Measurements from ENCODE around the gene CPNE5. TPM values are rescaled to one million over a fixed set of nuclear protein-coding genes. Genes with fewer than 3 reads are reported as not detected.

Gene CPNE5
- total and polyA plus RNA-seq, 2 of the 4 experiments (the other 2 are of a cell fraction), result 0.07 TPM; not detected in 1

- Histone ChIP-seq H3K18ac (ENCODE audit: low read depth, low read length) (no peak overlapping the region), H3K14ac (replicated peaks; ENCODE audit: low read depth, low read length) (no peak overlapping the region), H4K91ac (ENCODE audit: insufficient read depth, low read depth, low read length) (no peak overlapping the region), H4K20me1 (ENCODE audit: insufficient read depth, low read length) (peaks cover 3% of the 10 kb centered on the region; the same call in 1 of the 2 replicates), H4K8ac (ENCODE audit: low read depth in 2 of 2, low read length in 2 of 2) (no peak overlapping the region), H3K9me3 (ENCODE audit: control insufficient read depth, insufficient read depth, low read length) (no peaks in the 10 kb centered on the region), H4K5ac (ENCODE audit: low read depth, low read length) (no peak overlapping the region), H3K9ac (ENCODE audit: low read depth, low read length) (no peak overlapping the region), H2BK120ac (ENCODE audit: low read depth, low read length) (no peak overlapping the region), H3K23ac (ENCODE audit: low read depth, low read length) (no peak overlapping the region), H3K27ac (ENCODE audit: insufficient read depth, low read length) (no peak overlapping the region), H3K4me3 (ENCODE audit: insufficient read depth, low read depth, low read length) (no peak overlapping the region), H2AFZ (replicated peaks; ENCODE audit: low read length, poor library complexity) (no peak overlapping the region), H3K4me1 (ENCODE audit: control insufficient read depth, insufficient read depth, low read length) (peaks cover 12% of the 10 kb centered on the region), H3K36me3 (ENCODE audit: control insufficient read depth, insufficient read depth, low read length) (no peaks in the 10 kb centered on the region), H3K27me3 (ENCODE audit: control insufficient read depth, insufficient read depth, low read length) (no peaks in the 10 kb centered on the region; the same call in 1 of the 2 replicates), H2AK9ac (replicated peaks; ENCODE audit: low read depth, low read length, poor library complexity) (no peak overlapping the region), H2BK5ac (ENCODE audit: low read depth, low read length, poor library complexity, severe bottlenecking) (no peak overlapping the region), H3K9me1 (ENCODE audit: insufficient read depth, low read length) (peaks cover 4% of the 10 kb centered on the region), H2BK15ac (ENCODE audit: low read depth, low read length) (no peak overlapping the region), H2BK20ac (ENCODE audit: low read depth, low read length) (no peak overlapping the region), H3K4ac (ENCODE audit: low read depth, low read length) (no peak overlapping the region), H2AK5ac (ENCODE audit: low read depth, low read length) (no peak overlapping the region), H3K4me2 (ENCODE audit: low read depth, low read length) (no peak overlapping the region), H3K56ac (ENCODE audit: extremely low read depth, insufficient read depth, low read length) (no peak overlapping the region), H3K79me1 (ENCODE audit: low read depth in 1 of 2, low read length in 2 of 2) (no peaks in the 10 kb centered on the region)
- no peak for ATAC-seq (ENCODE audit: low read depth)
- ChIA-PET POLR2A (ENCODE audit: unreplicated experiment) (no interaction called here), CTCF (no interaction called here)
- no CpG with 5 or more reads among the region's 1 CpG for WGBS, 2 experiments (ENCODE audit: extremely low coverage in 2 of 2, insufficient read length in 1 of 2)
- in situ Hi-C loops (cut with MboI; ENCODE audit: low sequenced_read_pairs) (no loop called here), dilution Hi-C loops (cut with HindIII; ENCODE audit: low sequenced_read_pairs, unreplicated experiment) (no loop called here), intact Hi-C loops (cut with micrococcal nuclease) (no loop called here)
- TF ChIP-seq USF2 (IDR thresholded peaks at IDR 0.05; ENCODE audit: low read depth, low read length) (no peak), RAD21 (IDR thresholded peaks at IDR 0.05; ENCODE audit: low read length) (no peak), MAFK (IDR thresholded peaks at IDR 0.05; ENCODE audit: low read depth, low read length) (no peak), CTCF (conservative IDR thresholded peaks at IDR 0.05; ENCODE audit: low read depth, low read length) (no peak), FOS (IDR thresholded peaks at IDR 0.05; ENCODE audit: low read depth, low read length) (no peak), CHD1 (IDR thresholded peaks at IDR 0.05; ENCODE audit: low read depth, low read length) (no peak), SMC3 (IDR thresholded peaks at IDR 0.05; ENCODE audit: low read depth, low read length) (no peak), RFX5 (IDR thresholded peaks at IDR 0.05; ENCODE audit: low read depth, low read length) (no peak), NFE2L2 (IDR thresholded peaks at IDR 0.05; ENCODE audit: low read depth, low read length) (no peak), RCOR1 (IDR thresholded peaks at IDR 0.05; ENCODE audit: insufficient replicate concordance, low read length) (no peak), CEBPB (IDR thresholded peaks at IDR 0.05; ENCODE audit: low read depth, low read length) (no peak), BHLHE40 (IDR thresholded peaks at IDR 0.05; ENCODE audit: low read depth, low read length) (no peak), MAZ (IDR thresholded peaks at IDR 0.05; ENCODE audit: borderline replicate concordance, low read depth, low read length) (no peak), POLR2A (IDR thresholded peaks at IDR 0.05; ENCODE audit: low read depth, low read length) (no peak)
- no peak for DNase-seq
- BruUV-seq (replicated peaks), result no TSS peak
Measured at GRCh38 chr6:36738108-36738507, 101.1 kb downstream of the CPNE5 start.
